Activated naive CD4-positive, alpha-beta T cell treated with anti-CD3 and anti-CD28 coated beads, Interleukin-2, amount 50 U/mL, for 24 hours (primary cell): ENCODE data around the gene CCDC43.
"Not testable (repeated sequence)": the region's sequence is repeated elsewhere in the genome, so short reads cannot be mapped to it uniquely, and the experiment has no call there.

Experiments used
- H3K27ac Mint-ChIP-seq: one replicate; pipeline ENCODE4 v1.8.0; 2021; ENCODE audit warnings: mild to moderate bottlenecking, mixed read lengths
- H3K27me3 Mint-ChIP-seq: one replicate; pipeline ENCODE4 v1.8.0; 2021; ENCODE audit warnings: mixed read lengths
- H3K36me3 Mint-ChIP-seq: one replicate; pipeline ENCODE4 v1.8.0; 2021; ENCODE audit warnings: mixed read lengths
- H3K4me1 Mint-ChIP-seq: one replicate; pipeline ENCODE4 v1.8.0; 2021; ENCODE audit warnings: mixed read lengths
- H3K4me3 Mint-ChIP-seq: one replicate; pipeline ENCODE4 v1.8.0; 2021; ENCODE audit warnings: mild to moderate bottlenecking, mixed read lengths
- H3K9me3 Mint-ChIP-seq: one replicate; pipeline ENCODE4 v1.8.0; 2021; ENCODE audit warnings: mixed read lengths

CCDC43 gene, protein sequence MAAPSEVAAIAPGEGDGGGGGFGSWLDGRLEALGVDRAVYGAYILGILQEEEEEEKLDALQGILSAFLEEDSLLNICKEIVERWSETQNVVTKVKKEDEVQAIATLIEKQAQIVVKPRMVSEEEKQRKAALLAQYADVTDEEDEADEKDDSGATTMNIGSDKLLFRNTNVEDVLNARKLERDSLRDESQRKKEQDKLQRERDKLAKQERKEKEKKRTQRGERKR

DNA sequence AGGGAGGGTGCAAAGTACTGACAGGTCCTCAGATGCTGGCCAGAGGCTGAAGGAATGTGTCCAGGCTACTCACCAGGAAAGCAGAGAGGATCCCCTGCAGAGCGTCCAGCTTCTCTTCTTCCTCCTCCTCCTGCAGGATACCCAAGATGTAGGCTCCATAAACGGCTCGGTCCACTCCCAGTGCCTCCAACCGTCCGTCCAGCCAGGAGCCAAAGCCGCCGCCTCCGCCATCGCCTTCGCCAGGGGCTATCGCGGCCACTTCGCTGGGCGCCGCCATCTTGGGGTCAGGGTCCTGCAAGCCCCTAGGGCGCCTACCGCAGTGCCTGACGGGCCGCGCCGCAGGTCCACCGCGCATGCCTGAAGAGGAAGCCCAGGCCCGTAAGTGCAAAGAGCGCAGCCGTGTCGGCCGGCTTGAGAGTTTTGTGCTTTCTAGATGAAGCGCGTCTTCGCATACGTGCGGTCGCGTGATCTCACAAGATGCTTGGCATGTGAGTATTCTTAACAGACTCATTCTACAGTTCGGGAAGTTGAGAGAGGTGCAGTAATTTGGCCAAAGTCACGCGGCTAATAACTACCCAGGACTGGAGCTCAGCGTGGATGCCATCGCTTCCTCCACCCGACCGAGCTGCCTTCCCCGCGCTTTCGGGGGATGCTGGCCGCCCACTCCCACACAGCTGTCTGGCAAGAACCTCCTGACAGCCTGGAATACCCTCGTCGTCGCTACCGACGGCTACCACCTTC lies at the start of gene CCDC43:
CCDC43 (minus strand) TSS at position 300 of the 741 bp plus-strand sequence; CDS start at position 277, 23 bp downstream.
- Mint-ChIP-seq H3K4me3 (peak within 1 kb of the TSS; percentile 99), H3K4me1 (peaks cover 46% of the 10 kb centered on the region), H3K27ac (peak within 1 kb of the TSS; percentile 98)

DNA sequence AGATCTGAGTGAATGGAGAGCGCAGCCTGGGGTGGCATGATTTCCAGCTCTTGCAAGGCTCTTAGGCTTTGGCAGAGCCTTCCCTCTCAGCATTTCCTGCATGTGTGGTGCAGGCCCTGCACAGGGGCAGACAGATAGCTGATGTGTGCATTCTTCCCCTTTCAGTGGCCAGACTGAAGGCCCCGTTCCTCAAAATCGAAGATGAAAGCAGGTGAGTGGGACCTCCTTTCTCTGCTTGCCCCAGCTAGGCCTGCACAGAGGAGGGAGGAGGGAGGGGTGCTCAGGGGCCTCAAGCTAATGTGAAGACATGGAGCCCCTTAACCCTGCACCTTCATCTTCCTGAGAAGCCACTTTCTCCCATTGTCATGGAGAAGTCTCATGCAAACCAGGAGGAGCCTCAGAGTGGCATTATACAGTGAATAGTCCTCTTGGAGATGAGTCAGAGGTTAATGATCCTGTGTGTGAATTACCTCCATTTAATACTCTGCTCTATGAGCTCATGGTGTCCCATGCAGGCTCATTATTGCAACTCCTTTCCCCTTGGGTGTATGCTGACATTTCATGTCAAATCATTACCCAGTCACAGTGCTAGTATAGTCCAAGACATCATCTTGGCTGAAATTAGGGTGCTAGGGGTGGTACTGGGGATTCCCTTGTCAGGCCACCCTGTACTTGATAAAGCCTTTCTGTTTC lies 48.8 kb upstream of the CCDC43 start:
- H3K27me3 Mint-ChIP-seq, result no peaks in the 10 kb centered on the region
- H3K27ac Mint-ChIP-seq, result no peak overlapping the region
- H3K36me3 Mint-ChIP-seq, result peaks cover 4% of the 10 kb centered on the region
- no peaks in the 10 kb centered on the region for H3K4me1 Mint-ChIP-seq
- no peaks in the 10 kb centered on the region for H3K9me3 Mint-ChIP-seq
- H3K4me3 Mint-ChIP-seq, result no peak overlapping the region

More for the DNA sequence above, at the start of gene CCDC43:
- no peaks in the 10 kb centered on the region for H3K27me3 Mint-ChIP-seq
- peaks cover 10% of the 10 kb centered on the region for H3K36me3 Mint-ChIP-seq
- H3K9me3 Mint-ChIP-seq, result no peaks in the 10 kb centered on the region

DNA sequence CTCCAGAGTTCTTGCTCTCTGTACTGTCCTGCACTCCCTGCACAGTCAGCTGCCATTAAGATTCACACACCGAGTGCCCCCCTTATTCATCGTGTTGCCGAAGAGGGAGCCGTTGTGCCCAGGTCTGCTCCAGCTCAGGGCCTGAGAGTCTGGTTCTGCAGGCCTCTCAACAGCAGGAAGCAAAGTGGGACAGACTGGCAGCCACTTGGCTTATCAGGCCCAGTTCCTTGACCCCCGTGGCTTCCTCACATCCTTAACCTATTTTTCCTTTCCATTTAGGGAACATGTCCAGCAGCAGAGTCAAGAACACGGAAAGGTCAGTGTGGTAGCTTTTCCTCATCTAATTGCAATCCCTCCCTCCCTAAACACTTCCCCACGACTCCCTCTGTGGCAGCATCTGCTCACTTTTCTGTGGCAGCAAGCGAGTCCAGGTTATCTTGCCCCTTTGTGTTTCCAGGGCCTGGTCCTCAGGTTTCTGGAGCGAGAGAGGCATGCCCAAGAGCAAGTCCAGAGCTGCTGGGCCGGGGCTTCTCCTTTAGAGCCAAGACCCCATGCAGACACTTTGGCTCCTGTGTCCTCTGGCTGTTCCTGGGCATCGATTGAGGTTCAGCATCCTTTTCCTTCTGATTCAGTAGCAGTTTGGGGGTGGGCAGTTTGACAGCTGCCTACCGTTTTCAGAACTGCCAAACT lies 47.1 kb upstream of the CCDC43 start:
- peaks cover 4% of the 10 kb centered on the region for H3K36me3 Mint-ChIP-seq
- H3K9me3 Mint-ChIP-seq, result no peaks in the 10 kb centered on the region
- H3K27me3 Mint-ChIP-seq, result no peaks in the 10 kb centered on the region
- no peak overlapping the region for H3K27ac Mint-ChIP-seq
- no peak overlapping the region for H3K4me3 Mint-ChIP-seq
- H3K4me1 Mint-ChIP-seq, result no peaks in the 10 kb centered on the region

DNA sequence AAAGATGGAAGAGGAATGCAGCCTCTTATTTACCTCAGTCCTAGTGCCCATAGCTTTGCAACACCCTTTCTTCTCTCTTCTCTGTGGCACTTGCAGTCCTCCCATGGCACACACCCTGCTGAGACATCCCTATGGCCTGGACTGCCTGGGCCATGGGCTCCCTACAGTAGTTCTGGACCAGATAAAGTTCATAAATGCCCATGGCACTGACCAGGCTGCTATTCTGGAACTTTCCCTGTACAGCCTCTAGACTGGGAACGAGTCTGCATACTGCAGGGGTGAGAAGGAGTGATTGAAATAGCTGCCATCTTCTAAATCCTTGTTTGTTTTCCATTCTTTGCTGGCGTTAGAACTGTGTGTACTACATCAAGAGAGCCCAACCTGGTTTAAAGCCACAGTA lies 44.7 kb upstream of the CCDC43 start:
- no peaks in the 10 kb centered on the region for H3K9me3 Mint-ChIP-seq
- no peak overlapping the region for H3K27ac Mint-ChIP-seq
- no peaks in the 10 kb centered on the region for H3K27me3 Mint-ChIP-seq
- no peak overlapping the region for H3K4me3 Mint-ChIP-seq
- no peaks in the 10 kb centered on the region for H3K4me1 Mint-ChIP-seq
- no peaks in the 10 kb centered on the region for H3K36me3 Mint-ChIP-seq

DNA sequence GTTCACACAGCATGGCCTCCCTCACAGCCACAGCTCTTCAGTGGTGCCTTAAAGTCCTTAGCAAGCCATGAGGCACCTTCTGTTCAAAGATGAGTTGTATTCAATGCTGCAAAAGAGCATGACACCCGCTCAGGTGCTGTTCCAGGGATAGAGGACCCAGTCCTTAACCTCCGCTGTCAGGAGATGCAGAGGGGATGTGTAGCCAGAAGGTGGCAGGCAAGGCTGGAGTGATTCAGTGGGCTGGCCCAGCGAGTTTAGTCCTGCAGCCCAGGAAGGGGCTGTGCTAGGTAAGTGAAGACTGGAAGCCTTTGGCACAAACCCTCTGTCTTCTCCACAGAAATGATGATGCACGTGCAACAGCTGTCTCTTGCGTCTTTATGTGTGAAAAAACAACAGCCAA lies 44.2 kb upstream of the CCDC43 start:
- H3K9me3 Mint-ChIP-seq, result no peaks in the 10 kb centered on the region
- H3K27me3 Mint-ChIP-seq, result no peaks in the 10 kb centered on the region
- no peak overlapping the region for H3K27ac Mint-ChIP-seq
- H3K4me1 Mint-ChIP-seq, result no peaks in the 10 kb centered on the region
- H3K36me3 Mint-ChIP-seq, result no peaks in the 10 kb centered on the region
- no peak overlapping the region for H3K4me3 Mint-ChIP-seq

DNA sequence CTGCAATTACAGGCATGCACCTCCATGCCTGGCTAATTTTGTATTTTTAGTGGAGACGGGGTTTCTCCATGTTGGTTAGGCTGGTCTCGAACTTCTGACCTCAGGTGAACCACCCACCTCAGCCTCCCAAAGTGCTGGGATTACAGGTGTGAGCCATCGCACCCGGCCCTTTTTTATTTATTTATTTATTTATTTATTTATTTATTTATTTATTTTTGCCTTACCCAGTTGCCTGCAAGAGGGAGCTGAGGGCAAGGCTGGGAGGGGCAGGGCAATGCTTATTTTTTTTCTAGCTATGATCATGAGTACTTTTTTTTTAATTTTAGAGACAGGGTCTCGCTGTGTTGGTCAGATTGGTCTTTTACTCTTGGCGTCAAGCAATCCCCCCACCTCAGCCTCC lies 36.5 kb upstream of the CCDC43 start:
- H3K36me3 Mint-ChIP-seq, H3K4me1 Mint-ChIP-seq, H3K4me3 Mint-ChIP-seq, H3K27me3 Mint-ChIP-seq, H3K9me3 Mint-ChIP-seq, H3K27ac Mint-ChIP-seq: not testable (repeated sequence)

DNA sequence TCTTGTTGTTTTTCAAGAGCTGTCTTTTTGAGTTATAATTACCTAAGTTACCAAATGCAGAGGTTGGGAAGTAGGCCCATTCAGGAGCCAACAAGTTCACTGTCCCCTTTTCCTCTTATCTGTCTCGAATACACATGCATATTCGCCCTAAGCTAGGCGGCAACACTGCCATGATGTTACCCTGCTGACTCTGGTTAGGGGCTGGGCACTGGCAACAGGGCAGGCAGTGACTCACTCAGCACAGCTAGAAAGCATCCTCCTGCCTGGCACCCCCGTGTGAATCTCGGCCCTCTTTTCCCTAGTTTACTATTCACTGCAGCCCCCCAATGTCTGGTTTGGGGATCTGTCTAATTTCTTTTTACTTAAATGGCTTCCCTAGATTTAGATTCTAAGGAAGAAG lies 32.7 kb upstream of the CCDC43 start:
- peaks cover 5% of the 10 kb centered on the region for H3K36me3 Mint-ChIP-seq

DNA sequence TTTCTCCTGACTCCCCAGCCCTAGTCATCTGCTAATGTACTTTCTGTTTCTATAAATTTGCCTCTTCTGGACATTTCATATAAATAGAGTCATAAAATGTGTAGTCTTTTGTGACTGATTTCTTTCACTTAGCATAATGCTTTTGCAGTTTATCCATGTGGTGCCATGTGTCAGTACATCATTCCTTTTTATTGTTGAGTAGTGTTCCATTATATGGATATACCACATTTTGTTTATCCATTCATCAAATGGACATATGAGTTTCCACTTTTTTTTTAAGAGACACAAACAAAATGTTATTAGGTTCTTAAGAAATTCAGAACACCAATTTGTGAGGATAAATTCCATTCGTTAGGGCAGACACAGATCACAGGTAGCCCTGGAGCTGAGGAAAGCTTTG lies 29.9 kb upstream of the CCDC43 start:
- Mint-ChIP-seq H3K4me1 (no peaks in the 10 kb centered on the region), H3K9me3 (no peaks in the 10 kb centered on the region), H3K27me3 (no peaks in the 10 kb centered on the region), H3K36me3 (peaks cover 10% of the 10 kb centered on the region), H3K27ac (no peak overlapping the region), H3K4me3 (no peak overlapping the region)

More for the DNA sequence above, 32.7 kb upstream of the CCDC43 start:
- Mint-ChIP-seq H3K9me3 (no peaks in the 10 kb centered on the region), H3K4me3 (no peak overlapping the region), H3K27ac (no peak overlapping the region), H3K4me1 (no peaks in the 10 kb centered on the region), H3K27me3 (no peaks in the 10 kb centered on the region)

DNA sequence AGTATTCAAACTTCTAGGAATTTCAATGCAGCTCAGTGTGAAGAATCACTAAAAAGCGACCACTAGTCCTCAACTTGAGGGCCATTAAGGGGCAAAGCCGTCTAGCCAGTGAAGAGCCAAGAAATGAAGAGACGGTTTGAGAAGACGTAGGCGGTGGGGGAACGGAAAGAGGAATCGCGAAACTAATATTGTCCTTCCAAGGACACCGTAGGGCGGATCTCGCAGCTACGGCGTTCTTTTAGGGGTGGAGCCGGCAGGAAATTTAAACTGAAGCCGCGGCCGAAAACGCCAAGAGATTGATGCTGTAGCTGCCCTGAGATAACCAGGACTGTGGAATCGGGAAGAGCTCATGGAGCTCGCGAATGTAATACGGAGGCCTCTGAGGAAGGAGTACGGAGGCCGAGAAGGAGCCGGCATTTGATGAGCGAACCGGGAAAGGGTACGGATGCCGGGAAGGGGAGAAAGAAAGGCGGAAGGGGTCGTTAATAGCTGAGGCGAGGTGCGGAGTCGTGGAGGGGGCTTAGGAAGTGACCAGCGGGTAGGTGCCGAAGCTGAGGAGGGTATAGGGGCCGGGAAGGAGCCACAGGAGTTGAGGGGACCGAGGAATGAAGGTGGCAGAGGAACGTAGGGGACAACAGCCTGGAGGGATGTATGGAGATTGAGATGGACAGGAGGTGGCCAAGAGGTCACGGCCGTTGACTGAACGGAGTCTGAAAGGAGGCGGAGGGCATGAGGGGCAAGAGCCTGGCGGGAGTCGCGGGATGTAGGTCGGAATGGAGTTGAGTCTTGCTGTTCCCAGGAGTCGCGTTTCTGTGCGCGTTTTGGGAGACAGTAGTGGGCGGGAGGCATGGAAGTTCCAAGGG lies 19.1 kb upstream of the CCDC43 start, which contains the start of gene DBF4B:
DBF4B (plus strand) TSS at position 265 of the 863 bp plus-strand sequence; CDS start at position 421, 156 bp downstream.
- Mint-ChIP-seq H3K9me3 (no peaks in the 10 kb centered on the region), H3K27me3 (no peaks in the 10 kb centered on the region), H3K4me1 (peaks cover 4% of the 10 kb centered on the region), H3K36me3 (no peaks in the 10 kb centered on the region), H3K4me3 (no peak within 1 kb of the TSS), H3K27ac (no peak within 1 kb of the TSS)

DNA sequence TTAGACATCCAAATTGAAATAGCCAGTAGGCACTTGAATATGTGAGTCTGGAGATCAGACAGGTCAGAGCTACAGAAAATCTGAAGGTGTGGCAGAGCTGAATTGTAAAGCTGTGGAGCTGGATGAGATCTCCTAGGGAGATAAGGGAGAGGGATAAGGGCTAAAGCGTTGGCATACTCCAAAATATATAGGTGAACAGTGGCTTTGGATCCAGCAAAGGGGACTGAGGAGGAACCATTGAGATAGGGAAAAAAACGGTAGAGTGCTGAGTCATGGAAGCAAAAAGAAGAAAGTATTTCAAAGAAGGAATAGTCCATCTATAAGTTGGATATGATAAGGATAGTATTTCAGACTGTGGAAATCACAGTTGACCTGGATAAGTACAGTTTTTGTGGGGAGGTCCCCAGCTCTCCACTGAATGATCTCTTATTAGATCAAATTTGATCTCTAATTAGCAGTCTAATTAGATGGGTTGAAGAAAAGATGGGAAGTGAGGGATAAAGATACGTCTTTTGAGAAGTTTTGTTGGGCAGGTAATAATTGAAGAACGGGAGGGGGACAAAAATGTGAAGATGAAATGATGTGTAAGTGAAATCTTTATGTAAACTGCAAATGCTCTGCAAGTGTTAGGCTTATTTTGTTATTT lies 18.3 kb upstream of the CCDC43 start:
- peaks cover 4% of the 10 kb centered on the region for H3K4me1 Mint-ChIP-seq
- H3K27ac Mint-ChIP-seq, result no peak overlapping the region
- H3K27me3 Mint-ChIP-seq, result no peaks in the 10 kb centered on the region
- no peaks in the 10 kb centered on the region for H3K36me3 Mint-ChIP-seq
- H3K9me3 Mint-ChIP-seq, result no peaks in the 10 kb centered on the region
- no peak overlapping the region for H3K4me3 Mint-ChIP-seq

DNA sequence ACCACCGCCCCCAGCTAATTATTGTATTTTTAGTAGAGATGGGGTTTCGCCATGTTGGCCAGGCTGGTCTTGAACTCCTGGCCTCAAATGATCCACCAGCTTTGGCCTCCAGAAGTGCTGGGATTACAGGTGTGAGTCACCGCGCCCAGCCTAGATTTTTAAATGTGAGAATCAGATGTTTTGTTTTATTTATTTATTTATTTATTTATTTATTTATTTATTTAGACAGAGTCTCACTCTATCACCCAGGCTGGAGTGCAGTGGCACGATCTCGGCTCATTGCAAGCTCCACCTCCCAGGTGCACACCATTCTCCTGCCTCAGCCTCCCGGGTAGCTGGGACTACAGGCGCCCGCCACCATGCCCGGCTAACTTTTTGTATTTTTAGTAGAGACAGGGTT lies 10.7 kb upstream of the CCDC43 start:
- H3K27ac Mint-ChIP-seq, H3K36me3 Mint-ChIP-seq, H3K27me3 Mint-ChIP-seq, H3K4me1 Mint-ChIP-seq, H3K9me3 Mint-ChIP-seq, H3K4me3 Mint-ChIP-seq: not testable (repeated sequence)

DNA sequence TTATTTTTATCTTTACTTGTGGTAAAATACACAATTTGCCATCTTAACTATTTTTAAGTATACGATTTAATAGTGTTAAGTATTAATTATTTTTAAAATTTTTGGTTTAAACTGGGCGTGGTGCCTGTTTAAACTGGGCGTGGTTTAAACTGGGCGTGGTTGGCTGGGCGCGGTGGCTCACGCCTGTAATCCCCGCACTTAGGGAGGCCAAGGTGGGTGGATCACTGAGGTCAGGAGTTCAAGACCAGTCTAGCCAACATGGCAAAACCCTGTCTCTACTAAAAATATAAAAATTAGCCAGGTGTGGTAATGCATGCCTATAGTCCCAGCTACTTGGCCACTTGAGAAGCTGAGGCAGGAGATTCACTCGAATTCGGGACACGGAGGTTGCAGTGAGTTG lies 4.0 kb upstream of the CCDC43 start:
- Mint-ChIP-seq H3K9me3 (no peaks in the 10 kb centered on the region), H3K27me3 (no peaks in the 10 kb centered on the region), H3K27ac (no peak overlapping the region), H3K4me1 (peaks cover 22% of the 10 kb centered on the region), H3K36me3 (no peaks in the 10 kb centered on the region), H3K4me3 (no peak overlapping the region)

DNA sequence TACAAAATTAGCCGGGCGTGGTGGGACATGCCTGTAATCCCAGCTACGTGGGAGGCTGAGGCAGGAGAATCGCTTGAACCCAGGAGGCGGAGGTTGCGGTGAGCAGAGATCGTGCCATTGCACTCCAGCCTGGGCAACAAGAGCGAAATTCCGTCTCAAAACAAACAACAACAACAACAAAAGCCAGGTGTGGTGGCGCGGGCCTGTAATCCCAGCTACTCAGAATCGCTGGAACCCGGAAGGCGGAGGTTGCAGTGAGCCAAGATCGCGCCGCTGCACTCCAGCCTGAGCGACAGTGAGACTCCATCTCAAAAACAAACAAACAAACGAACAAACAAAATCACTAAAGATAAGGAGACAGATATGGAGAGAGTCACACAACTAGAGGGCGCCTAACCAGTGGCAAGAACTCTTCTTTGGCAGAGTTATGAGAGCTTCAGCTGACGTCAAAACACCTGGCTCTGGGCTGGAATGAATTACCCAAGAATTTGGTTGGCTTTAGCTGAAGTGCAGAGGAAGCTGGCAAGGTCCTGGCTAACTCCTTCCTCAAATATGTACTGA lies 1.2 kb upstream of the CCDC43 start:
- Mint-ChIP-seq H3K4me1 (peaks cover 37% of the 10 kb centered on the region), H3K27ac (peak overlapping the region; percentile 46), H3K4me3 (peak overlapping the region; percentile 52)
- not testable (repeated sequence) for H3K36me3 Mint-ChIP-seq, H3K9me3 Mint-ChIP-seq, H3K27me3 Mint-ChIP-seq

DNA sequence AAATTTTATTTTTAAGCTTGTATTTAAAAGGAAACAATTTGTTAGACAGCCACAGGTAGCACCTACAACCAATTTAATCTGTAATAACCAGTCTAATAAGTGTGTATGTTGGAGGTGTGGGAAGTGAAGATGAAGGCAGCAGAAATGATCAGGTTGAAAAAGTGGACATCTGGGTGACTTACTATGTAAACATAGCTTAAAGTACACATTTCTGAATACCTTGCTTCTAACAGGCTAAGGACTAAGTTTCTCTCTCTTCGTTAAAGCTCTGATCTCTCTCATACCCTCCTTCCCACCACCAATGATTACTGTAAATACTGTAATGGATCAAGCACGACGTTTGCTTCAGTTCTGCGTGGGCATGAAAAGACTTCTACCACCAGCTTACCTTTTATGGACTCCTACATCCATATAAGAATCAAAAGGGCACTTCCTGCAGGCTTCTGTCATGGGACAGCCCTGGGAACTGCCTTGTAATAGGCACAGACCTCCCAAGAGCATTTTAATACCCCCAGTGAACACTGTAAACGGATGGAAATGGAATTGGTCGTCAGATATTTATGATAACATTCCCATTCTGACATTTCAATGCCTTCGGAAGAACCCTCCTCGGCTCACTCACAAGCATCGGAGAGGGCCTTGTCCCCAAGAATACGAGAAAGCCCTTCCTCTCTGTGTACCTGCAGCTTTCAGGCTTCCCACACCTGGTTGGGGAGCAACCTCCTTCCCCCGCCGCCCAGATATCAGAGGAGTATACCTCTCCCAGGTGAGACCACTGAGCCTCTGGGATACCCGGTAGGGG lies 700 bp downstream of the CCDC43 start:
- Mint-ChIP-seq H3K9me3 (no peaks in the 10 kb centered on the region), H3K36me3 (peaks cover 10% of the 10 kb centered on the region), H3K27ac (peak overlapping the region; percentile 98), H3K4me1 (peaks cover 46% of the 10 kb centered on the region), H3K4me3 (peak overlapping the region; percentile 99), H3K27me3 (no peaks in the 10 kb centered on the region)
